HepG2 (cell line): ENCODE measurements around the gene APCDD1L. TPM values are rescaled to one million over a fixed set of nuclear protein-coding genes. Genes with fewer than 3 reads are reported as not detected.

Experiments
- ATAC-seq: fragments of 200-7000 bp; cut with Tn5 transposase; 3 replicates; pipeline ENCODE4 v1.9.1; 2020; ENCODE audit warnings: mild to moderate bottlenecking, moderate library complexity
- BruUV-seq: library from RNA; stranded (reverse); fragments of 400-500 nt; replicated peaks from 2 replicates; lab custom pipeline; 2021; lab: Mats Ljungman, UMichigan
- CTCF ChIA-PET: fragments of 300-600 bp; formaldehyde crosslinking; extraction: SDS; loops from one replicate; lab custom pipeline; 2021; ENCODE audit warnings: low total read pairs, inconsistent platforms, low intra/inter-chr PET ratio; lab: Yijun Ruan, JAX
- POLR2A ChIA-PET: fragments of 350-600 bp; sonication (Branson Sonifier 250); formaldehyde crosslinking; loops from one replicate; lab custom pipeline; 2020; ENCODE audit warnings: antibody characterized with exemption, inconsistent platforms; lab: Yijun Ruan, JAX
- DNase-seq: peaks from one replicate; pipeline ENCODE4 v3.0.0-alpha.2; 2015; ENCODE audit warnings: low spot score
- FAIRE-seq: peaks from 3 replicates; lab custom pipeline; 2011; peaks lifted over from hg19 to GRCh38; lab: Jason Lieb, UNC
- H2AFZ ChIP-seq: one replicate; pipeline ENCODE4 v1.6.1; 2011; ENCODE audit warnings: low read length, inconsistent platforms
- H3K27ac ChIP-seq: fragments of 300-600 bp; 3 replicates; pipeline ENCODE4 v1.8.0; 2011; ENCODE audit warnings: mixed run types, mild to moderate bottlenecking, mixed read lengths, low read length, inconsistent platforms; ENCODE audit not compliant: insufficient read depth; ENCODE audit errors: extremely low read length
- H3K27me3 ChIP-seq, 2 experiments: fragments of 200-600 bp in 1 of 2; 2 replicates in 1 of 2; 3 replicates in 1 of 2; pipeline versions ENCODE4 v1.6.0 to v1.8.0; 2011; ENCODE audit warnings: low read length in 2 of 2, mild to moderate bottlenecking in 2 of 2, moderate library complexity in 2 of 2, inconsistent platforms in 1 of 2; ENCODE audit not compliant: insufficient read depth in 2 of 2, control insufficient read depth in 1 of 2
- H3K36me3 ChIP-seq, 2 experiments: fragments of 200-600 bp in 1 of 2; replicated peaks in 1 of 2; 2 replicates in 1 of 2; 3 replicates in 1 of 2; pipeline versions ENCODE4 v1.5.1 to v1.8.0; 2011; ENCODE audit warnings: low read length in 2 of 2, inconsistent platforms in 1 of 2; ENCODE audit not compliant: insufficient read depth in 2 of 2, control insufficient read depth in 1 of 2
- H3K4me1 ChIP-seq: 2 replicates; pipeline ENCODE4 v1.5.1; 2012; ENCODE audit warnings: low read length, inconsistent platforms; ENCODE audit not compliant: insufficient read depth
- H3K4me2 ChIP-seq: 2 replicates; pipeline ENCODE4 v1.6.0; 2011; ENCODE audit warnings: low read depth, low read length, inconsistent platforms
- H3K4me3 ChIP-seq, 3 experiments: fragments of 200-600 bp in 1 of 3; sonication (generic), shearing (Covaris generic) in 1 of 3; replicated peaks in 1 of 3; 2 replicates each; pipeline ENCODE4 v1.5.1; 2011 to 2016; ENCODE audit warnings: low read length in 3 of 3, inconsistent platforms in 2 of 3, low read depth in 2 of 3, mild to moderate bottlenecking in 2 of 3, control low read depth in 1 of 3, mixed read lengths in 1 of 3; ENCODE audit not compliant: insufficient read depth in 1 of 3
- H3K79me2 ChIP-seq: one replicate; pipeline ENCODE4 v1.6.1; 2011; ENCODE audit warnings: low read length, inconsistent platforms; ENCODE audit not compliant: insufficient read depth
- H3K9ac ChIP-seq: 2 replicates; pipeline ENCODE4 v1.6.0; 2011; ENCODE audit warnings: mild to moderate bottlenecking, low read depth, low read length, inconsistent platforms; ENCODE audit not compliant: insufficient read depth
- H3K9me3 ChIP-seq: 2 replicates; pipeline ENCODE4 v1.5.1; 2012; ENCODE audit warnings: mild to moderate bottlenecking, low read length
- H4K20me1 ChIP-seq: 2 replicates; pipeline ENCODE4 v1.6.0; 2011; ENCODE audit warnings: inconsistent platforms, mild to moderate bottlenecking, low read length, moderate library complexity; ENCODE audit not compliant: insufficient read depth
- HMG20B ChIP-seq: conservative IDR thresholded peaks from 2 replicates; pipeline ENCODE4 v1.6.1; 2016; ENCODE audit warnings: missing genetic modification reagents, missing compliant biosample characterization
- HNRNPUL1 ChIP-seq: fragments of 200-400 bp; formaldehyde crosslinking; IDR thresholded peaks from 2 replicates; pipeline ENCODE4 v1.6.1; 2017; ENCODE audit warnings: low read depth, mild to moderate bottlenecking, low read length, moderate library complexity
- NR1H2 ChIP-seq: sonication (generic); formaldehyde crosslinking; IDR thresholded peaks from 2 replicates; pipeline ENCODE4 v1.8.1; 2022; ENCODE audit warnings: low read depth, missing genetic modification reagents, borderline replicate concordance
- ZBTB7B ChIP-seq: sonication (generic); formaldehyde crosslinking; IDR thresholded peaks from 2 replicates; pipeline ENCODE4 v1.4.0; 2020; ENCODE audit warnings: missing genetic modification reagents
- ZNF143 ChIP-seq: sonication (generic); formaldehyde crosslinking; IDR thresholded peaks from 2 replicates; pipeline ENCODE4 v1.4.0; 2020; ENCODE audit warnings: missing genetic modification reagents
- ZNF256 ChIP-seq: sonication (generic); formaldehyde crosslinking; conservative IDR thresholded peaks from 2 replicates; pipeline ENCODE4 v1.4.0; 2020; ENCODE audit warnings: missing genetic modification reagents
- WGBS: methylation state at CpG from one replicate; pipeline ENCODE4 v1.1.6; 2017; ENCODE audit warnings: low lambda C conversion rate; 5-methylcytosine and 5-hydroxymethylcytosine counted together
- in situ Hi-C: cut with HindIII; loops from 2 replicates; pipeline ENCODE4 v1.10.0; 2017; ENCODE audit warnings: low pct_unique_long_range_greater_than_20kb; ENCODE audit not compliant: extremely low pct_ligation_motif_present
- intact Hi-C: fragments of 100-400 bp; cut with micrococcal nuclease; formaldehyde crosslinking; loops from one replicate; pipeline ENCODE4 v1.10.0; 2022; ENCODE audit not compliant: unreplicated experiment
- polyA plus RNA-seq, 8 experiments: library from polyadenylated mRNA; depleted of rRNA in 3 of 8; stranded (reverse) in 7 of 8; unstranded in 1 of 8; fragments of >200 nt; fragmentation: Illumina TruSeq in 4 of 8; extraction: Trizol in 4 of 8; gene quantifications; 2 replicates each; pipeline versions ENCODE4 v1.2.1 to v1.2.3, GENCODE V29; 2011 to 2016; ENCODE audit warnings: low read depth in 4 of 8, missing spikeins in 1 of 8, mixed read lengths in 1 of 8; ENCODE audit not compliant: insufficient read depth in 1 of 8
- total RNA-seq, 5 experiments: library from RNA; depleted of rRNA; stranded (reverse); fragments of >200 nt; fragmentation: Illumina TruSeq; extraction: Trizol; gene quantifications; 2 replicates each; pipeline ENCODE4 v1.2.3, GENCODE V29; 2016; ENCODE audit warnings: low read depth in 1 of 5

The APCDD1L gene
- total and polyA plus RNA-seq, 2 of the 13 experiments (the other 11 are each of a cell fraction or from before 2014, with no cell fraction given) = not detected

GRCh38 chr20:58504566-58504965 lies 10.6 kb downstream of the APCDD1L start:
- Histone ChIP-seq H3K9ac (no peak overlapping the region), H3K4me3 (no peak overlapping the region), H4K20me1 (no peaks in the 10 kb centered on the region), H3K9me3 (peaks cover 44% of the 10 kb centered on the region), H3K79me2 (no peaks in the 10 kb centered on the region), H2AFZ (no peak overlapping the region), H3K27ac (no peak overlapping the region), H3K27me3 (peaks cover 0 to 17% of the 10 kb centered on the region in 2 experiments; a peak in 3 of 5 replicates), H3K4me1 (no peaks in the 10 kb centered on the region), H3K4me2 (no peak overlapping the region), H3K36me3 (no peaks in the 10 kb centered on the region)
- TF ChIP-seq NR1H2 (CRISPR knock-in tag) = no peak
- TF ChIP-seq HNRNPUL1 = no peak
- no peak for TF ChIP-seq ZBTB7B (CRISPR knock-in tag)
- FAIRE-seq (no peak), ATAC-seq (no peak), DNase-seq (no peak)
- no TSS peak for BruUV-seq
- ChIA-PET CTCF (no interaction called here), POLR2A (no interaction called here)
- in situ Hi-C loops (no loop called here), intact Hi-C loops (no loop called here)
- WGBS = 14% methylated on average over 3 of the region's 3 CpGs

DNA sequence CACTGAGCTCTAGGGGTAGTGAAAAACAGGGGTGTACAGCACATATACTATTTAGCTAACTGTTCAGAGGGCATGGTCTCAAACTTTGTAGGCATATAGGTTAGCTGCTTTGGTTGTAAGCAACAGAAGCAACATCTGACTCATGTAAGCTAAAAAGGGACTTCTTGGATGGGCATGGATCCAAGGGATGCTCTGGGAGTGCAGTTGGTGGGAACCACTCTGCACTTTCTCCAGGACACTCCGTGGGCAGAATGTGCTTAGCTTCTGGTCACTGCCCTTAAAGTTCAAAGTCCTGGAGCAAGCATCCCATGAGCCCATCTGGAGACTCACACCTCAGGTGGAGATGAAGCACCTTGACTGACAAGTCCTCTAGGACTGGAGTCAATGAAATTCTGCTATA lies 11.5 kb downstream of the APCDD1L start:
- Histone ChIP-seq H2AFZ (no peak overlapping the region), H3K27me3 (peaks cover 0 to 17% of the 10 kb centered on the region in 2 experiments; a peak in 3 of 5 replicates), H3K9me3 (peaks cover 44% of the 10 kb centered on the region), H4K20me1 (no peaks in the 10 kb centered on the region), H3K4me3 (no peak overlapping the region), H3K4me2 (no peak overlapping the region), H3K27ac (no peak overlapping the region), H3K4me1 (no peaks in the 10 kb centered on the region), H3K9ac (no peak overlapping the region), H3K79me2 (no peaks in the 10 kb centered on the region), H3K36me3 (no peaks in the 10 kb centered on the region)
- POLR2A ChIA-PET = no interaction called here
- BruUV-seq = no TSS peak
- FAIRE-seq = no peak
- DNase-seq = no peak
- no peak for ATAC-seq
- CTCF ChIA-PET = no interaction called here
- intact Hi-C loops = no loop called here
- TF ChIP-seq ZNF256 (CRISPR knock-in tag) (no peak), ZNF143 (CRISPR knock-in tag) (no peak), HMG20B (CRISPR knock-in tag) (no peak)
- WGBS = 0% methylated on average over 1 of the region's 1 CpG
- in situ Hi-C loops = no loop called here
